Astrocyte (in vitro differentiated cells and primary cell): Measurements from ENCODE around the gene CLDN12. TPM values are rescaled to one million over a fixed set of nuclear protein-coding genes. Genes with fewer than 3 reads are reported as not detected.

Experiments used
- DNase-seq: peaks from one replicate; pipeline ENCODE4 v3.0.0-alpha.2; 2010; ENCODE audit warnings: low read depth
- FAIRE-seq: peaks from 2 replicates; lab custom pipeline; 2011; peaks lifted over from hg19 to GRCh38; lab: Jason Lieb, UNC
- H2AFZ ChIP-seq: 2 replicates; pipeline ENCODE4 v1.6.0; 2012; ENCODE audit warnings: low read depth, low read length, inconsistent platforms
- H3K27ac ChIP-seq: 2 replicates; pipeline ENCODE4 v1.5.1; 2011; ENCODE audit warnings: low read depth, low read length, inconsistent platforms
- H3K27me3 ChIP-seq: 2 replicates; pipeline ENCODE4 v1.6.0; 2011; ENCODE audit warnings: low read length, inconsistent platforms; ENCODE audit not compliant: insufficient read depth
- H3K36me3 ChIP-seq: 2 replicates; pipeline ENCODE4 v1.5.1; 2011; ENCODE audit warnings: low read length, inconsistent platforms; ENCODE audit not compliant: insufficient read depth
- H3K4me1 ChIP-seq: 2 replicates; pipeline ENCODE4 v1.5.1; 2011; ENCODE audit warnings: low read length, inconsistent platforms; ENCODE audit not compliant: insufficient read depth
- H3K4me2 ChIP-seq: 2 replicates; pipeline ENCODE4 v1.6.0; 2012; ENCODE audit warnings: low read length, inconsistent platforms
- H3K4me3 ChIP-seq: 2 replicates; pipeline ENCODE4 v1.5.1; 2011; ENCODE audit warnings: low read depth, mild to moderate bottlenecking, low read length, inconsistent platforms; ENCODE audit not compliant: insufficient read depth
- H3K79me2 ChIP-seq: 2 replicates; pipeline ENCODE4 v1.6.0; 2012; ENCODE audit warnings: mild to moderate bottlenecking, low read length, inconsistent platforms; ENCODE audit not compliant: insufficient read depth
- H3K9ac ChIP-seq: 2 replicates; pipeline ENCODE4 v1.6.0; 2012; ENCODE audit warnings: mild to moderate bottlenecking, low read length, inconsistent platforms
- H3K9me3 ChIP-seq: 2 replicates; pipeline ENCODE4 v1.5.1; 2012; ENCODE audit warnings: low read depth, mild to moderate bottlenecking, low read length, inconsistent platforms; ENCODE audit not compliant: insufficient read depth
- H4K20me1 ChIP-seq: 2 replicates; pipeline ENCODE4 v1.6.0; 2012; ENCODE audit warnings: low read length, inconsistent platforms; ENCODE audit not compliant: insufficient read depth
- H3K27ac Mint-ChIP-seq: one replicate; pipeline ENCODE4 v1.8.0; 2021; ENCODE audit warnings: mild to moderate bottlenecking, mixed read lengths; ENCODE audit not compliant: unreplicated experiment
- H3K27me3 Mint-ChIP-seq: one replicate; pipeline ENCODE4 v1.8.0; 2021; ENCODE audit warnings: low read depth, mixed read lengths; ENCODE audit not compliant: unreplicated experiment
- H3K36me3 Mint-ChIP-seq: one replicate; pipeline ENCODE4 v1.8.0; 2021; ENCODE audit warnings: low read depth, mixed read lengths; ENCODE audit not compliant: unreplicated experiment
- H3K4me1 Mint-ChIP-seq: one replicate; pipeline ENCODE4 v1.8.0; 2021; ENCODE audit warnings: low read depth, mixed read lengths; ENCODE audit not compliant: unreplicated experiment
- H3K4me3 Mint-ChIP-seq: one replicate; pipeline ENCODE4 v1.8.0; 2021; ENCODE audit warnings: mild to moderate bottlenecking, moderate library complexity, mixed read lengths; ENCODE audit not compliant: unreplicated experiment
- H3K9me3 Mint-ChIP-seq: one replicate; pipeline ENCODE4 v1.8.0; 2021; ENCODE audit warnings: mild to moderate bottlenecking, mixed read lengths; ENCODE audit not compliant: unreplicated experiment
- CTCF ChIP-seq: IDR thresholded peaks from 2 replicates; pipeline ENCODE4 v1.5.1; 2011; ENCODE audit warnings: low read depth, mild to moderate bottlenecking, inconsistent platforms, low read length, moderate library complexity; ENCODE audit not compliant: insufficient read depth
- EZH2 ChIP-seq: IDR thresholded peaks from 2 replicates; pipeline ENCODE4 v1.6.1; 2012; ENCODE audit warnings: mild to moderate bottlenecking, low read length, inconsistent platforms; ENCODE audit not compliant: insufficient read depth
- total RNA-seq: library from RNA; stranded (reverse); gene quantifications from 2 replicates; pipeline ENCODE4 v1.2.1, GENCODE V29; 2021

Gene CLDN12
- total RNA-seq, 1 donor from 2014 or later = 42.8 TPM

- no peak overlapping the region for H3K27ac Mint-ChIP-seq
These were observed 18.4 kb downstream of the CLDN12 start for GRCh38 chr7:90421651-90422050.

GRCh38 chr7:90424720-90425119 is 21.5 kb downstream of the CLDN12 start:
- H4K20me1 ChIP-seq = no peaks in the 10 kb centered on the region
- no peak overlapping the region for H3K27ac ChIP-seq
- no peak overlapping the region for H3K4me3 ChIP-seq
- no peaks in the 10 kb centered on the region for H3K79me2 ChIP-seq
- H3K27me3 ChIP-seq = no peaks in the 10 kb centered on the region
- no peak overlapping the region for H3K4me2 ChIP-seq
- Mint-ChIP-seq H3K27me3 (no peaks in the 10 kb centered on the region), H3K27ac (no peak overlapping the region), H3K36me3 (peaks cover 1% of the 10 kb centered on the region), H3K4me1 (no peaks in the 10 kb centered on the region), H3K9me3 (no peaks in the 10 kb centered on the region), H3K4me3 (no peak overlapping the region)
- no peak for FAIRE-seq
- H3K4me1 ChIP-seq = no peaks in the 10 kb centered on the region
- H3K36me3 ChIP-seq = no peaks in the 10 kb centered on the region
- H3K9ac ChIP-seq = no peak overlapping the region
- TF ChIP-seq EZH2 = no peak
- H2AFZ ChIP-seq = no peak overlapping the region
- no peak for DNase-seq
- H3K9me3 ChIP-seq = no peaks in the 10 kb centered on the region

More at GRCh38 chr7:90421651-90422050, 18.4 kb downstream of the CLDN12 start:
- H3K9ac ChIP-seq = no peak overlapping the region
- H2AFZ ChIP-seq = no peak overlapping the region
- Mint-ChIP-seq H3K27me3 (no peaks in the 10 kb centered on the region), H3K4me1 (no peaks in the 10 kb centered on the region), H3K9me3 (no peaks in the 10 kb centered on the region), H3K36me3 (peaks cover 1% of the 10 kb centered on the region), H3K4me3 (no peak overlapping the region)
- no peaks in the 10 kb centered on the region for H3K79me2 ChIP-seq
- H3K9me3 ChIP-seq = no peaks in the 10 kb centered on the region
- TF ChIP-seq CTCF = no peak
- no peak for TF ChIP-seq EZH2
- H3K36me3 ChIP-seq = no peaks in the 10 kb centered on the region
- DNase-seq (no peak), FAIRE-seq (no peak)
- H3K27me3 ChIP-seq = no peaks in the 10 kb centered on the region
- no peak overlapping the region for H3K27ac ChIP-seq
- H3K4me3 ChIP-seq = no peak overlapping the region
- H3K4me2 ChIP-seq = no peak overlapping the region
- peaks cover 2% of the 10 kb centered on the region for H4K20me1 ChIP-seq
- no peaks in the 10 kb centered on the region for H3K4me1 ChIP-seq

- Histone ChIP-seq H4K20me1 (no peaks in the 10 kb centered on the region), H3K27me3 (no peaks in the 10 kb centered on the region), H3K4me3 (no peak overlapping the region), H3K4me1 (no peaks in the 10 kb centered on the region), H3K36me3 (no peaks in the 10 kb centered on the region), H2AFZ (no peak overlapping the region), H3K27ac (no peak overlapping the region), H3K79me2 (no peaks in the 10 kb centered on the region), H3K4me2 (no peak overlapping the region), H3K9ac (no peak overlapping the region), H3K9me3 (no peaks in the 10 kb centered on the region)
- Mint-ChIP-seq H3K27ac (no peak overlapping the region), H3K36me3 (peaks cover 1% of the 10 kb centered on the region), H3K4me3 (no peak overlapping the region), H3K4me1 (no peaks in the 10 kb centered on the region), H3K27me3 (no peaks in the 10 kb centered on the region), H3K9me3 (no peaks in the 10 kb centered on the region)
- FAIRE-seq (no peak), DNase-seq (no peak)
- TF ChIP-seq CTCF (no peak), EZH2 (no peak)
These were observed 22.1 kb downstream of the CLDN12 start for GRCh38 chr7:90425376-90425775.
